ENCODE measurements around the gene HAPLN1.

Gene HAPLN1

DNA sequence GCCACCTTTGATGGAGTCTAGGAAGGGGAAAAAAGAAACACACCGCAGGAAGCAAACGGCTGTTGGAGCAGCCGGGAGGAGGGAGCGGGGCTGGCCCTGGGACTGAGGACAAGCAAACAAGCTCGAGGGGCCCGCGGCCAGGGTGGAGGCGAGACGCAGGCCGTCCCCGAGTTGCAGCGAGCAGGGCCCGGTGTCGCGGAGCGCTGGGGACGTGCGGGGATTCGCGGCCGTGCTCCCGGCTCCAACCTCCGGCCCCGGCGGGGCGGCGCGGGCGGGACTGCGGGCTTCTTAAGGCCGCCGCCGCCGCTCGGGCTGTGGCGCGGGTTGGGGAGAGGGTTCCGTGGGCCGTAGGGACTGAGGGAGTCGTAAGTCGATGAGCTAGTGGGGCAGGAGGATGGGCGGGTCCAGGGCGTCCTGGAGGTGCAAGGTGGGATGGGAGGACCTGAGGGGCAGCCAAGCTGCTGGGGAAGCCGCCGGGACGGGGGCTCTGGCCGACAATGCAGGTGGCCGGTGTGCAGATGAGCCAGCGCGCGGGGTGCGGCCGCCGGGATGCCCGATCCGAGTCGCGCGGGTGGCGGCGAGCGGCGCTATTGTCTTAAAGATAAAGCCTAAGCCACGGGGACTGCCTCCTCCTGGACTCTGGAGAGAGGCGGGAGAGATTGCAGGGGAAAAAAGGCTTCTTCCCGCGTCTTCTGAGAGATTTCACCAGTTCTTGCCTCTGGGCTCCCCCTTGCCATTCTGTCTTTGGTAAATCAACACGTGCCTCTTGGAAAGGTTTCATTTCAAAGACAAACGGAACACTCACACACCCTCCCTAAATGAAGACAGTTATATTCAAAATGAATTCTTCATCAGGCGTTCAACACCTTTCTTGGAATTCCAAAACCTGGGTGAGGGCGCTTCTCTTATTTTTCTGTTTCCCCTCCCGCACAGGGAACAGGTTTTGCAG, 1.6 kb upstream of the HAPLN1 start:
- TF ChIP-seq ZNF384 (IDR thresholded peaks at IDR 0.05) (no peak), L3MBTL2 (conservative IDR thresholded peaks at IDR 0.05) (peak; percentile 87)
- peak; percentile 70 for DNase-seq (ENCODE audit: extremely low spot score)
- CTCF ChIA-PET, result interaction anchor here (0.6 to 1.4 kb wide), 2 partner anchors 10 to 228 kb away, joined by 3 to 4 read pairs; no protein-coding TSS in a partner anchor
- POLR2A ChIA-PET, result no interaction called here

DNA sequence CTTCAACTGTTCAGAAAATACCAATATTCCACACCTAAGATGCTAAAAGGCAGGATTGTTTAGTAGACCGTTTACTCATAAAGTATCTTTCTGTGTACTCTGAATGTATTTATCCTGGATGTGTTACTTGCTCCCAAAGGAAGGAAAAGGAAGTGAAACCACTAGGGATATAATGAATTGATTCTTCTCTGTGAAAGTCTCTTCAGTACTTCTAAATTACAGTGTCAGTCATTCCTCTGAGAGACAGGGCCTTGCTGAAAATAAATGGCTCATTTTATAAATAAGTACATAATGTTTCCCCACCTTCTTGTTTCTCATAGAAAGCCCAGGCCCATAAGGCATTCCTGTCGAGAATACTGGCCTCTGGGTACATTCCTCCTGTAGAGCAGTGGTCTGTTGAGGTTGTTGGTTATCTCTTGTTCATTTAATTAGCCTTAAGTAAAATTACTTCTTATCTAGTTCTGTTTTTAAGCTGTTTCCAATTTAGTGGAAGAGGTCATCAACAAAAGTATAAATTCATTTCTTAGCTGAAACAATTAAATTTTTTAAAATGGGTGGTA, 1.6 kb downstream of the HAPLN1 start:
- ChIA-PET POLR2A (no interaction called here), CTCF (interaction anchor here (0.7 kb wide), 1 partner anchor 717 kb away, joined by 3 read pairs; no protein-coding TSS in a partner anchor)
- no peak for DNase-seq (ENCODE audit: extremely low spot score)
- TF ChIP-seq FOXM1 (IDR thresholded peaks at IDR 0.05; ENCODE audit: borderline replicate concordance) (no peak), PKNOX1 (IDR thresholded peaks at IDR 0.05) (no peak), LEF1 (IDR thresholded peaks at IDR 0.05; ENCODE audit: borderline replicate concordance) (no peak), L3MBTL2 (conservative IDR thresholded peaks at IDR 0.05) (no peak), FOXA1 (IDR thresholded peaks at IDR 0.05) (no peak), HDGF (IDR thresholded peaks at IDR 0.05; ENCODE audit: borderline replicate concordance) (no peak), NFRKB (IDR thresholded peaks at IDR 0.05) (no peak), CTBP1 (IDR thresholded peaks at IDR 0.05; ENCODE audit: borderline replicate concordance) (no peak), FOXK2 (IDR thresholded peaks at IDR 0.05) (no peak), SP1 (IDR thresholded peaks at IDR 0.05) (no peak)

DNA sequence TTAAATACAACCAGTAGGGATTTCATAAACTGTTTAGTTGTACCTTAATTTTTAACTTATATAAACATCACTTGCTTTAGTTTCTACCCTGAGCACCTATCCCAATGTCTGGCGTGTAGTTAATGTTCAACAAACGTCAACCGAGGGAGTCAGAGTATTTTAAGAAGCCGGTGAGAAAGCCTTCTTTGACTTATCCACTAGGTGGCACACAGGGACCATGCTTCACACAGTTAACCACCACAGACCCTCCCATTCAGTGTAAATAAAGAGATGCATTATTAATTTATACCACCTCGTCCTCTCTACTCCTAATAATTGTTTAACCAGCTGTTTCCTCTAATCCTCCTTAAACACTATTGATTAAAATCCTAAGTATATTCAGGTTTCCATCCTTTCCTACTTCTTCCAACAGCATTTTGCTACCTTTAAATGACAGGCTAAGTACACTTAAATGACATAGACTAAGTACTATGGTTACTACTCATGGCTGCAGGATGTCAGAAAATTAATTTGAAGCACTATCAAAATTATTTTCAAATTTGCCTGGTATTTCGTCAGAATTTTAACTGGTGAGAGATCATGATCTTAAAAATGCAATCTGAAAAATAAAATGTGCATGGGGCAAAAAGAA, 2.3 kb downstream of the HAPLN1 start:
- TF ChIP-seq HDGF (IDR thresholded peaks at IDR 0.05; ENCODE audit: borderline replicate concordance) (no peak), TARDBP (IDR thresholded peaks at IDR 0.05) (no peak), CTBP1 (IDR thresholded peaks at IDR 0.05; ENCODE audit: borderline replicate concordance) (no peak), LEF1 (IDR thresholded peaks at IDR 0.05; ENCODE audit: borderline replicate concordance) (no peak), ELF4 (IDR thresholded peaks at IDR 0.05) (no peak), SP1 (IDR thresholded peaks at IDR 0.05) (no peak), PKNOX1 (IDR thresholded peaks at IDR 0.05) (no peak), SUZ12 (IDR thresholded peaks at IDR 0.05) (no peak)

DNA sequence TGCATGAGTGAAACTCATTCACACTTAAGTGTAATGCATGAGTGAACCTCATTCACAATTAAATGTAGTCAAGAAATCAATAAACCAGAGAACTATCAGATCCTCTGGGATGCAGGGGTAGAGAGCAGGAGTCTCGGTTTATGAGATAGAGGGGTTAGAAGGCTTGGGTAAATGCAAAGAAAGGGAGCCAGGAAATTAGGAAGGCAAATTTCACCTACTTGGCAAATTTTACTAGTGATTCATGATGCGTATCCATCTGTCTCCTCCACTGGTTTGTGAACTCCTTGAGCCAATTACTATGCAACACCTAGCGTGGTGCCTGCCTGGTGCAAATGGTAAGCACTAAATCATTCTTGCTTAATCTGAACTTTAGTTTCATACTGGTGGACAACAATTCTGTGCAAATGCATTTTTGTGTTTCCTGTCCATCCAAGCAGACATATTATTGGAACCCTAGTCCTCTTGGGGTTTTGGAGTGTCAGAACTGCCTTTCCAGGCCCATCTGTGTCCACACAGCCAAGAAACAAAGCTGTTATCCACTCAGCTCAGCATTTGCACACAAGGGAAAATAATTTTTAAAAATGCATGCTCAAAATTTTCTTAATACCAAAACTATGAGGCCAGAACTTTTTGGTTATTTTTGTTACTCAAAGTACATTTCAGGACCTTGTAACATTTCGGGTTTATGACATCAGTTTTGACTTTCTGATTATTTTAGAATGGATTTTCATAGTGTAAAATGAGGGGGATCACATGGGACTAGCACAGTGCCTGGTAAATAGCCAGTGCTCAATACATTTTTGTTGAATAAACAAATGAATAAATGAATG, 5.2 kb downstream of the HAPLN1 start:
- DNase-seq (ENCODE audit: extremely low spot score), result no peak
- ChIA-PET CTCF (no interaction called here), POLR2A (no interaction called here)
- TF ChIP-seq ZNF384 (IDR thresholded peaks at IDR 0.05), result no peak
- TF ChIP-seq ELF4 (IDR thresholded peaks at IDR 0.05), result no peak
- TF ChIP-seq L3MBTL2 (conservative IDR thresholded peaks at IDR 0.05), result no peak
- no peak for TF ChIP-seq PKNOX1 (IDR thresholded peaks at IDR 0.05)
- no peak for TF ChIP-seq HDGF (IDR thresholded peaks at IDR 0.05; ENCODE audit: borderline replicate concordance)
- no peak for TF ChIP-seq FOXK2 (IDR thresholded peaks at IDR 0.05)
- TF ChIP-seq BHLHE40 (IDR thresholded peaks at IDR 0.05; ENCODE audit: borderline replicate concordance), result no peak
- TF ChIP-seq SP1 (IDR thresholded peaks at IDR 0.05), result no peak
- no peak for TF ChIP-seq SUZ12 (IDR thresholded peaks at IDR 0.05)
- TF ChIP-seq NFRKB (IDR thresholded peaks at IDR 0.05), result no peak
- no peak for TF ChIP-seq FOXA1 (IDR thresholded peaks at IDR 0.05)
- no peak for TF ChIP-seq ARNT (IDR thresholded peaks at IDR 0.05)
- TF ChIP-seq TARDBP (IDR thresholded peaks at IDR 0.05), result no peak
- TF ChIP-seq LEF1 (IDR thresholded peaks at IDR 0.05; ENCODE audit: borderline replicate concordance), result no peak
- TF ChIP-seq CTBP1 (IDR thresholded peaks at IDR 0.05; ENCODE audit: borderline replicate concordance), result no peak
- TF ChIP-seq FOXM1 (IDR thresholded peaks at IDR 0.05; ENCODE audit: borderline replicate concordance), result no peak

More for the DNA sequence above, 2.3 kb downstream of the HAPLN1 start:
- ChIA-PET CTCF (interaction anchor here (0.8 to 0.9 kb wide), 2 partner anchors 228 to 537 kb away, joined by 3 read pairs; no protein-coding TSS in a partner anchor), POLR2A (no interaction called here)
- peak; percentile 53 for DNase-seq (ENCODE audit: extremely low spot score)

DNA sequence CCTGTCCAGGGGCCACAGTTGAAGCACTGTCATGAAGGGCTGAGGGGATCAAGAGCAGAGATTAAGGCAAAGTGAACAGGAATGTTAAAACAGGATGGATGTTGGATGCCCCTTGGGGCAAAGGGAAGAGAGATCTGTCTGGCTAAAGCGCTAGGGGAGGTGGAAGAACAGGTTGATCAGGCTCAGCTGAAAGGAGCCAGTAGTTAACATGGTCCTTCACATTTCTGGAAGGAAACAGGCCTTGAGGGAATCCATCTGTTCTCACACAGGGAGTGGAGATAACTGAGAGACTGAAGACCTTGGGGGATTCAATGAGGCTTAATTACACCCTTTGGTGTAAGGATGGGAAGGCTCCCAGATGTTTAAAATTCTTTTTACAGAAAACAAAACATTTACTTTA, 5.8 kb downstream of the HAPLN1 start:
- POLR2A ChIA-PET, result no interaction called here
- CTCF ChIA-PET, result interaction anchor here (0.6 kb wide), 1 partner anchor 363 kb away, joined by 3 read pairs; no protein-coding TSS in a partner anchor
- DNase-seq (ENCODE audit: extremely low spot score), result no peak
- no peak for TF ChIP-seq ZNF384 (IDR thresholded peaks at IDR 0.05)
- TF ChIP-seq ELF4 (IDR thresholded peaks at IDR 0.05), result no peak
- no peak for TF ChIP-seq CTBP1 (IDR thresholded peaks at IDR 0.05; ENCODE audit: borderline replicate concordance)
- TF ChIP-seq BHLHE40 (IDR thresholded peaks at IDR 0.05; ENCODE audit: borderline replicate concordance), result no peak
- no peak for TF ChIP-seq HDGF (IDR thresholded peaks at IDR 0.05; ENCODE audit: borderline replicate concordance)
- TF ChIP-seq PKNOX1 (IDR thresholded peaks at IDR 0.05), result no peak
- no peak for TF ChIP-seq L3MBTL2 (conservative IDR thresholded peaks at IDR 0.05)
- no peak for TF ChIP-seq SP1 (IDR thresholded peaks at IDR 0.05)
- TF ChIP-seq FOXM1 (IDR thresholded peaks at IDR 0.05; ENCODE audit: borderline replicate concordance), result no peak
- no peak for TF ChIP-seq FOXA1 (IDR thresholded peaks at IDR 0.05)
- TF ChIP-seq ARNT (IDR thresholded peaks at IDR 0.05), result no peak
- TF ChIP-seq TARDBP (IDR thresholded peaks at IDR 0.05), result no peak
- no peak for TF ChIP-seq NFRKB (IDR thresholded peaks at IDR 0.05)
- TF ChIP-seq LEF1 (IDR thresholded peaks at IDR 0.05; ENCODE audit: borderline replicate concordance), result no peak
- TF ChIP-seq FOXK2 (IDR thresholded peaks at IDR 0.05), result no peak
- no peak for TF ChIP-seq SUZ12 (IDR thresholded peaks at IDR 0.05)
